NK-92 (cell line): ENCODE results near the gene HS3ST5.
"Not testable (repeated sequence)": the region's sequence is repeated elsewhere in the genome, so short reads cannot be mapped to it uniquely, and the experiment has no call there.

Source experiments
- DNase-seq: peaks from one replicate; lab custom pipeline; 2025; ENCODE audit not compliant: unreplicated experiment; lab: John Stamatoyannopoulos, UW

The HS3ST5 gene

GRCh38 chr6:114157848-114158247 is 185.0 kb downstream of the HS3ST5 start:
- no peak for DNase-seq

GRCh38 chr6:114155763-114156162 is 187.1 kb downstream of the HS3ST5 start:
- no peak for DNase-seq

GRCh38 chr6:114154812-114155211 is 188.0 kb downstream of the HS3ST5 start:
- DNase-seq: no peak

- no peak for DNase-seq
These were observed 189.4 kb downstream of the HS3ST5 start for GRCh38 chr6:114153448-114153847.

- DNase-seq: no peak
These were observed 191.6 kb downstream of the HS3ST5 start for GRCh38 chr6:114151064-114151690.

GRCh38 chr6:114149182-114149581 is 193.6 kb downstream of the HS3ST5 start:
- DNase-seq: not testable (repeated sequence)

- DNase-seq: no peak
These were observed 197.7 kb downstream of the HS3ST5 start for GRCh38 chr6:114144887-114145851.

- no peak for DNase-seq
These were observed 200.6 kb downstream of the HS3ST5 start for GRCh38 chr6:114142258-114142657.

GRCh38 chr6:114140416-114140815 is 202.4 kb downstream of the HS3ST5 start:
- no peak for DNase-seq

GRCh38 chr6:114138577-114139248 is 204.1 kb downstream of the HS3ST5 start:
- no peak for DNase-seq

GRCh38 chr6:114135363-114135971 is 207.4 kb downstream of the HS3ST5 start:
- no peak for DNase-seq

- DNase-seq: no peak
These were observed 209.0 kb downstream of the HS3ST5 start for GRCh38 chr6:114133816-114134215.

GRCh38 chr6:114131945-114132344 is 210.9 kb downstream of the HS3ST5 start:
- DNase-seq: no peak

- no peak for DNase-seq
These were observed 217.2 kb downstream of the HS3ST5 start for GRCh38 chr6:114125576-114125975.

GRCh38 chr6:114121913-114122662 is 220.7 kb downstream of the HS3ST5 start:
- DNase-seq: no peak

- no peak for DNase-seq
These were observed 223.8 kb downstream of the HS3ST5 start for GRCh38 chr6:114119056-114119455.

GRCh38 chr6:114115652-114116051 is 227.2 kb downstream of the HS3ST5 start:
- no peak for DNase-seq

- no peak for DNase-seq
These were observed 234.5 kb downstream of the HS3ST5 start for GRCh38 chr6:114108119-114109002.

GRCh38 chr6:114106020-114106419 is 236.8 kb downstream of the HS3ST5 start:
- DNase-seq: no peak

GRCh38 chr6:114101255-114101654 is 241.6 kb downstream of the HS3ST5 start:
- no peak for DNase-seq
